Prostate gland (tissue), 2 donors: ENCODE measurements around the gene TRIP11.

Source experiments
- POLR2AphosphoS5 ChIP-seq: sonication (generic); formaldehyde crosslinking; IDR thresholded peaks from one replicate; pipeline ENCODE4 v1.6.1; 2017; ENCODE audit warnings: antibody characterized with exemption
- TF ChIP-seq, protein P1 (sequence below), 4 experiments: fragments of 200-600 bp in 2 of 4; fragments of 450-650 bp in 2 of 4; sonication (generic) in 2 of 4; IDR thresholded peaks; 1 replicate in 3 of 4; 2 replicates in 1 of 4; pipeline ENCODE4 v1.5.1; 2016 to 2019; ENCODE audit warnings: antibody characterized with exemption in 4 of 4, mild to moderate bottlenecking in 2 of 4, moderate library complexity in 2 of 4

DNA sequence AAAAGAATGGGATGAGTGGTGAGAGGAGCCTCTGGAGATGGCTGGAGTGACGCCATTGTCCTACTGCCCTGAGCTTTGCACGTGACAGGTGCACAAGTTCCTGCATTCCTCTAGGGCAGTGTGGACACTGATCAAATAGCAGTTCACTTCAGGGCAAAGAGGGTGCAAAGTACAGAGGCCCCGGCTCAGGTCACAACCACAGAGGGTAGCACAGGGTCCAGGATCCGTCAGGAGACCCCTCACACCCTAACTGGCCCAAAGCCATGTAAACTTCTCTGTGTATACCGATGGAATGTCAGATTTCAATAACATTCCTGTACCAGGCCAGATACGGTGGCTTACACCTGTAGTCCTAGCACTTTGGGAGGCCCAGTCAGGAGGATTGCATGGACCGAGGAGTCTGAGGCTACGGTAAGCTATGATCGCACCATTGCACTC is 82.0 kb downstream of the TRIP11 start:
- TF ChIP-seq POLR2AphosphoS5, result no peak
- TF ChIP-seq, protein P1, sequence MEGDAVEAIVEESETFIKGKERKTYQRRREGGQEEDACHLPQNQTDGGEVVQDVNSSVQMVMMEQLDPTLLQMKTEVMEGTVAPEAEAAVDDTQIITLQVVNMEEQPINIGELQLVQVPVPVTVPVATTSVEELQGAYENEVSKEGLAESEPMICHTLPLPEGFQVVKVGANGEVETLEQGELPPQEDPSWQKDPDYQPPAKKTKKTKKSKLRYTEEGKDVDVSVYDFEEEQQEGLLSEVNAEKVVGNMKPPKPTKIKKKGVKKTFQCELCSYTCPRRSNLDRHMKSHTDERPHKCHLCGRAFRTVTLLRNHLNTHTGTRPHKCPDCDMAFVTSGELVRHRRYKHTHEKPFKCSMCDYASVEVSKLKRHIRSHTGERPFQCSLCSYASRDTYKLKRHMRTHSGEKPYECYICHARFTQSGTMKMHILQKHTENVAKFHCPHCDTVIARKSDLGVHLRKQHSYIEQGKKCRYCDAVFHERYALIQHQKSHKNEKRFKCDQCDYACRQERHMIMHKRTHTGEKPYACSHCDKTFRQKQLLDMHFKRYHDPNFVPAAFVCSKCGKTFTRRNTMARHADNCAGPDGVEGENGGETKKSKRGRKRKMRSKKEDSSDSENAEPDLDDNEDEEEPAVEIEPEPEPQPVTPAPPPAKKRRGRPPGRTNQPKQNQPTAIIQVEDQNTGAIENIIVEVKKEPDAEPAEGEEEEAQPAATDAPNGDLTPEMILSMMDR (IDR thresholded peaks at IDR 0.05), result no peak
